ENCODE results near the gene ADAM22.

ADAM22 gene

DNA sequence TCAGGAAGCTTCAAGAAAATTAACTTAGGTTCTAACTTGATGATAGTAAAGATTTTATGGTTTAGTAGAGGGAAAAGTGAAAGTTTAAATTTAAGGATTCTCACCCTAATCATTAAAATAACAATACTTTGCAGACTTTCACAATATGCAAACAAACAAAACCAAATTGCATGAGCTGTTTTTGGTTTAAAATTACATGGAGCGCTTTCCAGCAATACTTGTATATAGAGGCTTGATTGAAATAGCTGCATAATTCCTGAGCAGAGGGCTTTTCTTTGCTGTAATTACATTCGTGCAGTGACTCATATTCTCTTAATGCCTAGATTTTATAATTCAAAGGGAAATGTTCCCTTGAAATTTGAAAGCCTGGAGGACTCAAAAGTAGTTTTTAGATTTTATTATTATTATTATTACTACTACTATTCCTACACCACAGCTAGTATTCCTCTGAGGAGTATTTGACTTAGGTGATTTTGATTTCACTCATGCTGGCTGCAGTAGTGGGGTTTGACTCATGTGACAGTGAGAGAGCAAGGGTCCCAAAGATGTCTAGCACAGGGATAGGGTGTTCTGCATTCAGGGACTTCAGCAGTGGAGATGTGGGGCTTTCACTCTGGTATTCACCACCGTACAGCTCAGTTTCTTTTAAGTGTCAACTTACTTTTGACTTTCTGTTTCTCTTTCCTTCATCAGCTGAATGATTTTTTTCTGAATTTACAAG lies 138.1 kb downstream of the ADAM22 start:
- Histone ChIP-seq H3K9me3 (ENCODE audit: control insufficient read depth, insufficient read depth, low read length) (no peaks in the 10 kb centered on the region), H3K27me3 (ENCODE audit: control insufficient read depth, low read length) (no peaks in the 10 kb centered on the region), H3K4me1 (ENCODE audit: control insufficient read depth, low read length) (no peaks in the 10 kb centered on the region), H4K20me1 (ENCODE audit: control insufficient read depth, insufficient read depth, low read depth, low read length) (no peaks in the 10 kb centered on the region), H3K36me3 (ENCODE audit: control insufficient read depth, low read length) (no peaks in the 10 kb centered on the region), H3K4me2 (ENCODE audit: low read length) (no peak overlapping the region), H3K4me3 (ENCODE audit: low read length) (no peak overlapping the region), H3F3A (ENCODE audit: control insufficient read depth, insufficient read depth) (no peaks in the 10 kb centered on the region), H3K27ac (ENCODE audit: low read depth, low read length) (no peak overlapping the region), H3K79me2 (ENCODE audit: control insufficient read depth, low read length) (no peaks in the 10 kb centered on the region), H3K9me2 (replicated peaks; ENCODE audit: control insufficient read depth, low read length) (no peaks in the 10 kb centered on the region)
- no peak for TF ChIP-seq EZH2phosphoT487 (IDR thresholded peaks at IDR 0.05; ENCODE audit: borderline replicate concordance, low read length)
- TF ChIP-seq, protein P1, sequence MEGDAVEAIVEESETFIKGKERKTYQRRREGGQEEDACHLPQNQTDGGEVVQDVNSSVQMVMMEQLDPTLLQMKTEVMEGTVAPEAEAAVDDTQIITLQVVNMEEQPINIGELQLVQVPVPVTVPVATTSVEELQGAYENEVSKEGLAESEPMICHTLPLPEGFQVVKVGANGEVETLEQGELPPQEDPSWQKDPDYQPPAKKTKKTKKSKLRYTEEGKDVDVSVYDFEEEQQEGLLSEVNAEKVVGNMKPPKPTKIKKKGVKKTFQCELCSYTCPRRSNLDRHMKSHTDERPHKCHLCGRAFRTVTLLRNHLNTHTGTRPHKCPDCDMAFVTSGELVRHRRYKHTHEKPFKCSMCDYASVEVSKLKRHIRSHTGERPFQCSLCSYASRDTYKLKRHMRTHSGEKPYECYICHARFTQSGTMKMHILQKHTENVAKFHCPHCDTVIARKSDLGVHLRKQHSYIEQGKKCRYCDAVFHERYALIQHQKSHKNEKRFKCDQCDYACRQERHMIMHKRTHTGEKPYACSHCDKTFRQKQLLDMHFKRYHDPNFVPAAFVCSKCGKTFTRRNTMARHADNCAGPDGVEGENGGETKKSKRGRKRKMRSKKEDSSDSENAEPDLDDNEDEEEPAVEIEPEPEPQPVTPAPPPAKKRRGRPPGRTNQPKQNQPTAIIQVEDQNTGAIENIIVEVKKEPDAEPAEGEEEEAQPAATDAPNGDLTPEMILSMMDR (IDR thresholded peaks at IDR 0.05; ENCODE audit: low read depth, low read length, poor library complexity, severe bottlenecking), result no peak

DNA sequence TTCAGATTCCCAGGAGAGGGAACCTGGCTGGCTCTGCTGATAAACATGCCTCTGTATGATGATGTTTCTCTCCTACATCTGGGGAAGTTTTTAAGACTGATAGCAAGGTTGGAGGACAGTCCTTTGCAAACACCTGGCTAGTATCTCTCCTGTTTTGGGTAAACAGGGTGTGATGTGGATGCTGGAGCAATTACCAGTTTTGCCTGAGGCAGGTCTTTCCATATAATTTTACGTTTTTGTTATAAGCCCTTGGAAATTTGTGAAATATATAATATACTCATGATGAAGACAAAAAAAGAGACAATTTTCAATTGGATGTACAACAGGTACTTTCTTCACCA lies 138.6 kb downstream of the ADAM22 start:
- Histone ChIP-seq H3K27ac (ENCODE audit: low read depth, low read length) (no peak overlapping the region), H3K79me2 (ENCODE audit: control insufficient read depth, low read length) (no peaks in the 10 kb centered on the region), H3K36me3 (ENCODE audit: control insufficient read depth, low read length) (no peaks in the 10 kb centered on the region), H4K20me1 (ENCODE audit: control insufficient read depth, insufficient read depth, low read depth, low read length) (no peaks in the 10 kb centered on the region), H3K4me3 (ENCODE audit: low read length) (no peak overlapping the region), H3K9me2 (replicated peaks; ENCODE audit: control insufficient read depth, low read length) (no peaks in the 10 kb centered on the region), H3K4me1 (ENCODE audit: control insufficient read depth, low read length) (no peaks in the 10 kb centered on the region), H3F3A (ENCODE audit: control insufficient read depth, insufficient read depth) (no peaks in the 10 kb centered on the region), H3K27me3 (ENCODE audit: control insufficient read depth, low read length) (no peaks in the 10 kb centered on the region), H3K4me2 (ENCODE audit: low read length) (no peak overlapping the region), H3K9me3 (ENCODE audit: control insufficient read depth, insufficient read depth, low read length) (no peaks in the 10 kb centered on the region)
- no peak for TF ChIP-seq EZH2phosphoT487 (IDR thresholded peaks at IDR 0.05; ENCODE audit: borderline replicate concordance, low read length)
- TF ChIP-seq, protein P1 (IDR thresholded peaks at IDR 0.05; ENCODE audit: low read depth, low read length, poor library complexity, severe bottlenecking), result no peak

DNA sequence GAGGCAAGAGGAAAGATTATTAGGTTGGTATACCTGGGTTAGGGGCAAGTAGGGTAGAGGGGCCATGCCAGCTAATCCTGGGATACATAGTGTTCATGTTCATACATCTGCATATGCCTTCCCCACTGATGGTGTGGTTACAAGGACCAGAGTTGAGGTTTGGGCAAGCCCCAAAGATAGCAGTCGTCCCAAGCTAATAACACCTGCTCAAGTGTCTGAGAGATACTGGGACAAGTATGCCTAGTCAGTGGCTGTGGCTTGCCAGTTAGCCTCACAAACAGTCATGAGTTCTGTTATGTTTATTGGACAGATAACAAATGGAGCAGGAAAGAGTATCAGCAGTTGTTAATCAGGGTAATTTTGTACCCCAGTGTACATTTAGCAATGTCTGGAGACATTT lies 139.6 kb downstream of the ADAM22 start:
- Histone ChIP-seq H3K9me3 (ENCODE audit: control insufficient read depth, insufficient read depth, low read length) (no peaks in the 10 kb centered on the region), H4K20me1 (ENCODE audit: control insufficient read depth, insufficient read depth, low read depth, low read length) (no peaks in the 10 kb centered on the region), H3K27ac (ENCODE audit: low read depth, low read length) (no peak overlapping the region), H3K79me2 (ENCODE audit: control insufficient read depth, low read length) (no peaks in the 10 kb centered on the region), H3K4me1 (ENCODE audit: control insufficient read depth, low read length) (no peaks in the 10 kb centered on the region), H3K9me2 (replicated peaks; ENCODE audit: control insufficient read depth, low read length) (no peaks in the 10 kb centered on the region), H3F3A (ENCODE audit: control insufficient read depth, insufficient read depth) (no peaks in the 10 kb centered on the region), H3K27me3 (ENCODE audit: control insufficient read depth, low read length) (no peaks in the 10 kb centered on the region), H3K4me2 (ENCODE audit: low read length) (no peak overlapping the region), H3K36me3 (ENCODE audit: control insufficient read depth, low read length) (no peaks in the 10 kb centered on the region), H3K4me3 (ENCODE audit: low read length) (no peak overlapping the region)
- TF ChIP-seq EZH2phosphoT487 (IDR thresholded peaks at IDR 0.05; ENCODE audit: borderline replicate concordance, low read length), result no peak
- TF ChIP-seq, protein P1 (IDR thresholded peaks at IDR 0.05; ENCODE audit: low read depth, low read length, poor library complexity, severe bottlenecking), result no peak

All from DOHH2 (cell line).